GM18517 (cell line): ENCODE results near the gene SH3BGRL.

Experiments
- ATAC-seq: cut with Tn5 transposase; IDR thresholded peaks from one replicate; pipeline ENCODE4 v1.9.1; 2021; ENCODE audit warnings: mild to moderate bottlenecking, moderate library complexity; ENCODE audit not compliant: unreplicated experiment

Gene SH3BGRL

GRCh38 chrX:81201671-81202455, at the start of gene SH3BGRL, which contains the start of gene HMGN5:
Gene SH3BGRL, plus strand, starts transcription at chrX:81202102. Its CDS starts 99 bp downstream, at chrX:81202201.
Gene HMGN5, minus strand, starts transcription at chrX:81201913. Its CDS starts 80,364 bp downstream, at chrX:81121549.
- ATAC-seq = peak; percentile 92

GRCh38 chrX:81168391-81168790, 33.5 kb upstream of the SH3BGRL start:
- no peak for ATAC-seq

GRCh38 chrX:81174286-81174685, 27.6 kb upstream of the SH3BGRL start:
- ATAC-seq = no peak

GRCh38 chrX:81195259-81195658, 6.6 kb upstream of the SH3BGRL start:
- no peak for ATAC-seq

GRCh38 chrX:81195712-81196111, 6.2 kb upstream of the SH3BGRL start:
- ATAC-seq = peak; percentile 99

- ATAC-seq = no peak
These were observed 831 bp upstream of the SH3BGRL start for GRCh38 chrX:81201071-81201470.

GRCh38 chrX:81202456-81202819, 536 bp downstream of the SH3BGRL start:
- no peak for ATAC-seq

- ATAC-seq = no peak
These were observed 1.0 kb downstream of the SH3BGRL start for GRCh38 chrX:81202943-81203342.

GRCh38 chrX:81205551-81205950, 3.6 kb downstream of the SH3BGRL start:
- ATAC-seq = no peak

GRCh38 chrX:81206476-81206875, 4.6 kb downstream of the SH3BGRL start:
- ATAC-seq = no peak

GRCh38 chrX:81208916-81209315, 7.0 kb downstream of the SH3BGRL start:
- ATAC-seq = no peak

- ATAC-seq = no peak
These were observed 13.8 kb downstream of the SH3BGRL start for GRCh38 chrX:81215685-81216084.

GRCh38 chrX:81229229-81229628, 27.3 kb downstream of the SH3BGRL start:
- ATAC-seq = no peak

- no peak for ATAC-seq
These were observed 28.0 kb downstream of the SH3BGRL start for GRCh38 chrX:81229901-81230300.

- ATAC-seq = no peak
These were observed 29.6 kb downstream of the SH3BGRL start for GRCh38 chrX:81231476-81231875.

GRCh38 chrX:81232218-81232617, 30.3 kb downstream of the SH3BGRL start:
- ATAC-seq = no peak

- ATAC-seq = no peak
These were observed 35.6 kb downstream of the SH3BGRL start for GRCh38 chrX:81237516-81237915.

- ATAC-seq = no peak
These were observed 36.3 kb downstream of the SH3BGRL start for GRCh38 chrX:81238166-81238565.

GRCh38 chrX:81240701-81241331, 38.9 kb downstream of the SH3BGRL start:
- no peak for ATAC-seq

- ATAC-seq = no peak
These were observed 39.9 kb downstream of the SH3BGRL start for GRCh38 chrX:81241753-81242152.

GRCh38 chrX:81255876-81256275, 54.0 kb downstream of the SH3BGRL start:
- ATAC-seq = no peak

- no peak for ATAC-seq
These were observed 55.9 kb downstream of the SH3BGRL start for GRCh38 chrX:81257817-81258216.
